GM12874 (cell line): ENCODE measurements around the gene IZUMO3.

Source experiments
- CTCF ChIP-seq: IDR thresholded peaks from 2 replicates; pipeline ENCODE4 v1.5.1; 2011; ENCODE audit warnings: low read depth, mild to moderate bottlenecking, control low read depth, low read length, moderate library complexity; ENCODE audit not compliant: insufficient read depth

IZUMO3 gene

GRCh38 chr9:24561957-24562356, 16.3 kb upstream of the IZUMO3 start:
- no peak for TF ChIP-seq CTCF

- TF ChIP-seq CTCF = no peak
Measured at GRCh38 chr9:24553183-24553552, 7.5 kb upstream of the IZUMO3 start.

- no peak for TF ChIP-seq CTCF
Measured at GRCh38 chr9:24552526-24553182, 7.0 kb upstream of the IZUMO3 start.

- no peak for TF ChIP-seq CTCF
Measured at GRCh38 chr9:24545285-24545684, 412 bp downstream of the IZUMO3 start.

- no peak for TF ChIP-seq CTCF
Measured at GRCh38 chr9:24518545-24518944, 27.2 kb downstream of the IZUMO3 start.

GRCh38 chr9:24516463-24516862, 29.2 kb downstream of the IZUMO3 start:
- no peak for TF ChIP-seq CTCF

GRCh38 chr9:24509850-24510249, 35.8 kb downstream of the IZUMO3 start:
- TF ChIP-seq CTCF = no peak

- no peak for TF ChIP-seq CTCF
Measured at GRCh38 chr9:24504521-24504920, 41.2 kb downstream of the IZUMO3 start.
